GM23338 (cell line): ENCODE data around the gene ZFHX3. TPM values are rescaled to one million over a fixed set of nuclear protein-coding genes. Genes with fewer than 3 reads are reported as not detected.

ENCODE experiments used
- ATAC-seq: fragments of 200-7000 bp; cut with Tn5 transposase; 3 replicates; pipeline ENCODE4 v1.9.1; 2020
- DNase-seq: peaks from one replicate; pipeline ENCODE4 v3.0.0-alpha.2; 2015; ENCODE audit warnings: low spot score
- H2AFZ ChIP-seq: fragments of 200-600 bp; sonication (generic); 2 replicates; pipeline ENCODE4 v1.8.0; 2016; ENCODE audit warnings: antibody characterized with exemption, mild to moderate bottlenecking, moderate library complexity
- H3F3A ChIP-seq: fragments of 200-600 bp; sonication (generic); replicated peaks from 2 replicates; pipeline ENCODE4 v1.8.0; 2017; ENCODE audit warnings: antibody characterized with exemption, mixed run types, low read depth
- H3K27ac ChIP-seq: fragments of 200-600 bp; sonication (generic); 2 replicates; pipeline ENCODE4 v1.6.1; 2016; ENCODE audit warnings: low read depth
- H3K27me3 ChIP-seq: fragments of 200-600 bp; sonication (generic); 2 replicates; pipeline ENCODE4 v1.8.0; 2016; ENCODE audit warnings: mild to moderate bottlenecking, mixed run types, moderate library complexity; ENCODE audit not compliant: insufficient read depth
- H3K36me3 ChIP-seq: fragments of 200-600 bp; sonication (generic); 2 replicates; pipeline ENCODE4 v1.8.0; 2016; ENCODE audit warnings: mild to moderate bottlenecking; ENCODE audit not compliant: insufficient read depth
- H3K4me1 ChIP-seq: fragments of 200-600 bp; sonication (generic); 2 replicates; pipeline ENCODE4 v1.8.0; 2016; ENCODE audit warnings: mild to moderate bottlenecking, moderate library complexity; ENCODE audit not compliant: insufficient read depth
- H3K4me2 ChIP-seq: fragments of 200-600 bp; sonication (generic); 2 replicates; pipeline ENCODE4 v1.7.1; 2017; ENCODE audit warnings: mixed run types
- H3K4me3 ChIP-seq: fragments of 200-600 bp; sonication (generic); 2 replicates; pipeline ENCODE4 v1.6.1; 2016; ENCODE audit warnings: mixed run types
- H3K79me2 ChIP-seq: fragments of 200-600 bp; sonication (generic); replicated peaks from 2 replicates; pipeline ENCODE4 v1.8.0; 2017; ENCODE audit warnings: mild to moderate bottlenecking; ENCODE audit not compliant: insufficient read depth
- H3K9me2 ChIP-seq: fragments of 200-600 bp; sonication (generic); 2 replicates; pipeline ENCODE4 v1.8.0; 2017; ENCODE audit not compliant: insufficient read depth
- H4K20me1 ChIP-seq: fragments of 200-600 bp; sonication (generic); replicated peaks from 2 replicates; pipeline ENCODE4 v1.8.0; 2017; ENCODE audit warnings: mild to moderate bottlenecking; ENCODE audit not compliant: insufficient read depth
- H3K27ac Mint-ChIP-seq: 2 replicates; pipeline ENCODE4 v1.8.0; 2020; ENCODE audit warnings: inconsistent platforms, mild to moderate bottlenecking, moderate library complexity, mixed read lengths
- H3K27me3 Mint-ChIP-seq: 3 replicates; pipeline ENCODE4 v1.8.0; 2022; ENCODE audit warnings: low read depth, mild to moderate bottlenecking, moderate library complexity, mixed read lengths, inconsistent platforms; ENCODE audit not compliant: insufficient read depth, poor library complexity
- H3K36me3 Mint-ChIP-seq: 3 replicates; pipeline ENCODE4 v1.8.0; 2021; ENCODE audit warnings: low read depth, mild to moderate bottlenecking, inconsistent platforms, moderate library complexity, mixed read lengths
- H3K4me1 Mint-ChIP-seq: 3 replicates; pipeline ENCODE4 v1.8.0; 2020; ENCODE audit warnings: mild to moderate bottlenecking, inconsistent platforms, mixed read lengths
- H3K4me3 Mint-ChIP-seq: 3 replicates; pipeline ENCODE4 v1.8.0; 2021; ENCODE audit warnings: moderate library complexity, mild to moderate bottlenecking, inconsistent platforms, mixed read lengths
- H3K9me3 Mint-ChIP-seq: 3 replicates; pipeline ENCODE4 v1.8.0; 2020; ENCODE audit warnings: moderate library complexity, mild to moderate bottlenecking, inconsistent platforms, mixed read lengths
- CREB1 ChIP-seq: fragments of 250-450 bp; sonication (Bioruptor Pico); IDR thresholded peaks from 2 replicates; pipeline ENCODE4 v1.5.0; 2020; ENCODE audit warnings: low read depth, mild to moderate bottlenecking, moderate library complexity
- CTCF ChIP-seq, 2 experiments: fragments of 200-600 bp in 1 of 2; sonication (generic) in 1 of 2; conservative IDR thresholded peaks; 2 replicates each; pipeline versions ENCODE4 v1.5.1 to v1.6.1; 2016 to 2017; ENCODE audit warnings: antibody characterized with exemption in 2 of 2, low read depth in 2 of 2, mild to moderate bottlenecking in 2 of 2, moderate library complexity in 1 of 2
- ETS1 ChIP-seq: IDR thresholded peaks from 2 replicates; pipeline ENCODE4 v1.6.1; 2016; ENCODE audit warnings: antibody characterized with exemption
- EZH2 ChIP-seq: fragments of 200-600 bp; sonication (generic); IDR thresholded peaks from one replicate; pipeline ENCODE4 v1.8.0; 2017; ENCODE audit warnings: antibody characterized with exemption, mild to moderate bottlenecking, low read depth; ENCODE audit not compliant: unreplicated experiment
- EZH2phosphoT487 ChIP-seq: fragments of 200-600 bp; sonication (generic); IDR thresholded peaks from one replicate; pipeline ENCODE4 v1.8.1; 2018; ENCODE audit warnings: antibody characterized with exemption; ENCODE audit not compliant: unreplicated experiment
- JUNB ChIP-seq: IDR thresholded peaks from one replicate; pipeline ENCODE4 v1.6.1; 2016; ENCODE audit warnings: antibody characterized with exemption; ENCODE audit not compliant: unreplicated experiment
- NANOG ChIP-seq: IDR thresholded peaks from 2 replicates; pipeline ENCODE4 v1.6.1; 2016; ENCODE audit warnings: antibody characterized with exemption, borderline replicate concordance
- POLR2AphosphoS5 ChIP-seq: IDR thresholded peaks from 2 replicates; pipeline ENCODE4 v1.6.1; 2016; ENCODE audit warnings: antibody characterized with exemption, low read depth
- REST ChIP-seq: IDR thresholded peaks from one replicate; pipeline ENCODE4 v1.6.1; 2018; ENCODE audit warnings: antibody characterized with exemption; ENCODE audit not compliant: unreplicated experiment
- STAT1 ChIP-seq: IDR thresholded peaks from one replicate; pipeline ENCODE4 v1.6.1; 2016; ENCODE audit warnings: antibody characterized with exemption; ENCODE audit not compliant: unreplicated experiment
- ZNF114 ChIP-seq: fragments of 250-450 bp; sonication (Bioruptor Pico); IDR thresholded peaks from 2 replicates; pipeline ENCODE4 v1.5.0; 2020; ENCODE audit warnings: mild to moderate bottlenecking, moderate library complexity
- ZNF331 ChIP-seq: fragments of 250-450 bp; sonication (Bioruptor Pico); IDR thresholded peaks from 2 replicates; pipeline ENCODE4 v1.5.0; 2020; ENCODE audit warnings: low read depth, mild to moderate bottlenecking, moderate library complexity
- ZNF462 ChIP-seq: fragments of 250-450 bp; sonication (Bioruptor Pico); IDR thresholded peaks from 2 replicates; pipeline ENCODE4 v1.5.0; 2020; ENCODE audit warnings: mild to moderate bottlenecking, moderate library complexity
- polyA plus RNA-seq: library from polyadenylated mRNA; unstranded; fragments of >200 nt; fragmentation: Nextera tagmentation; extraction: Ambion mirVana; gene quantifications from 2 replicates; pipeline ENCODE4 v1.2.1, GENCODE V29; 2016
- total RNA-seq: library from RNA; depleted of rRNA; stranded (reverse); fragments of >200 nt; shearing (Covaris generic); gene quantifications from 2 replicates; pipeline ENCODE4 v1.2.3, GENCODE V29; 2014

Gene ZFHX3
- total and polyA plus RNA-seq, 2 experiments from 2014 or later = 1.0 to 1.5 TPM

GRCh38 chr16:72808754-72809153 is 239.2 kb downstream of the ZFHX3 start:
- Histone ChIP-seq H3K9me2 (no peaks in the 10 kb centered on the region), H2AFZ (no peak overlapping the region), H3K27me3 (no peaks in the 10 kb centered on the region), H3F3A (no peaks in the 10 kb centered on the region), H3K79me2 (no peaks in the 10 kb centered on the region), H3K36me3 (no peaks in the 10 kb centered on the region), H3K4me1 (peaks cover 11% of the 10 kb centered on the region), H4K20me1 (no peaks in the 10 kb centered on the region), H3K27ac (no peak overlapping the region), H3K4me3 (no peak overlapping the region), H3K4me2 (no peak overlapping the region)
- DNase-seq (no peak), ATAC-seq (no peak)
- Mint-ChIP-seq H3K4me3 (no peak overlapping the region), H3K27me3 (peaks cover 4% of the 10 kb centered on the region), H3K36me3 (no peaks in the 10 kb centered on the region), H3K9me3 (no peaks in the 10 kb centered on the region), H3K27ac (no peak overlapping the region), H3K4me1 (peaks cover 11% of the 10 kb centered on the region)
- TF ChIP-seq EZH2 (no peak), ZNF331 (CRISPR knock-in tag) (no peak), ZNF462 (CRISPR knock-in tag) (no peak), ZNF114 (no peak), CREB1 (CRISPR knock-in tag) (no peak), ETS1 (no peak), NANOG (no peak), REST (no peak), CTCF (conservative IDR thresholded peaks at IDR 0.05; ENCODE audit: low read depth in 2 of 2) (no peak), EZH2phosphoT487 (no peak), JUNB (no peak), POLR2AphosphoS5 (no peak), STAT1 (no peak)
